Keratinocyte (primary cell): ENCODE measurements around the gene TMF1.

Experiments used
- EZH2 ChIP-seq: IDR thresholded peaks from one replicate; pipeline ENCODE4 v1.6.1; 2012; ENCODE audit warnings: inconsistent platforms, mild to moderate bottlenecking, low read length, moderate library complexity
- TF ChIP-seq, protein P1 (sequence below), 3 experiments: IDR thresholded peaks in 1 of 3; conservative IDR thresholded peaks in 1 of 3; optimal IDR thresholded peaks in 1 of 3; 2 replicates in 2 of 3; 3 replicates in 1 of 3; pipeline versions ENCODE3 to v1.5.1; 2011; ENCODE audit warnings: low read length in 3 of 3, mild to moderate bottlenecking in 3 of 3, moderate library complexity in 2 of 3, control low read depth in 1 of 3, inconsistent platforms in 1 of 3; ENCODE audit not compliant: insufficient read depth in 2 of 3; ENCODE audit errors: extremely low read depth in 1 of 3

GRCh38 chr3:69082361-69082760 lies 30.2 kb upstream of the TMF1 start:
- TF ChIP-seq, protein P1, sequence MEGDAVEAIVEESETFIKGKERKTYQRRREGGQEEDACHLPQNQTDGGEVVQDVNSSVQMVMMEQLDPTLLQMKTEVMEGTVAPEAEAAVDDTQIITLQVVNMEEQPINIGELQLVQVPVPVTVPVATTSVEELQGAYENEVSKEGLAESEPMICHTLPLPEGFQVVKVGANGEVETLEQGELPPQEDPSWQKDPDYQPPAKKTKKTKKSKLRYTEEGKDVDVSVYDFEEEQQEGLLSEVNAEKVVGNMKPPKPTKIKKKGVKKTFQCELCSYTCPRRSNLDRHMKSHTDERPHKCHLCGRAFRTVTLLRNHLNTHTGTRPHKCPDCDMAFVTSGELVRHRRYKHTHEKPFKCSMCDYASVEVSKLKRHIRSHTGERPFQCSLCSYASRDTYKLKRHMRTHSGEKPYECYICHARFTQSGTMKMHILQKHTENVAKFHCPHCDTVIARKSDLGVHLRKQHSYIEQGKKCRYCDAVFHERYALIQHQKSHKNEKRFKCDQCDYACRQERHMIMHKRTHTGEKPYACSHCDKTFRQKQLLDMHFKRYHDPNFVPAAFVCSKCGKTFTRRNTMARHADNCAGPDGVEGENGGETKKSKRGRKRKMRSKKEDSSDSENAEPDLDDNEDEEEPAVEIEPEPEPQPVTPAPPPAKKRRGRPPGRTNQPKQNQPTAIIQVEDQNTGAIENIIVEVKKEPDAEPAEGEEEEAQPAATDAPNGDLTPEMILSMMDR (optimal IDR thresholded peaks at IDR 0.05 in 1 of 3, IDR thresholded peaks at IDR 0.05 in 1 of 3, conservative IDR thresholded peaks at IDR 0.05 in 1 of 3; ENCODE audit: extremely low read depth in 1 of 3, insufficient read depth in 2 of 3, low read length in 3 of 3) = no peak
- no peak for TF ChIP-seq EZH2
